A673 (cell line): Measurements from ENCODE around the gene CFL2.

ENCODE experiments used
- EZH2 ChIP-seq: fragments of 200-600 bp; sonication (generic); IDR thresholded peaks from 2 replicates; pipeline ENCODE4 v1.6.1; 2017; ENCODE audit warnings: borderline replicate concordance, low read depth, mild to moderate bottlenecking, mixed read lengths, antibody characterized with exemption, low read length; ENCODE audit not compliant: poor library complexity, severe bottlenecking
- TF ChIP-seq, protein P1 (sequence below): fragments of 300-800, 200-600 bp; sonication (generic); conservative IDR thresholded peaks from 2 replicates; pipeline ENCODE4 v1.5.1; 2017; ENCODE audit warnings: low read depth, mild to moderate bottlenecking, antibody characterized with exemption, low read length, moderate library complexity, mixed read lengths

DNA sequence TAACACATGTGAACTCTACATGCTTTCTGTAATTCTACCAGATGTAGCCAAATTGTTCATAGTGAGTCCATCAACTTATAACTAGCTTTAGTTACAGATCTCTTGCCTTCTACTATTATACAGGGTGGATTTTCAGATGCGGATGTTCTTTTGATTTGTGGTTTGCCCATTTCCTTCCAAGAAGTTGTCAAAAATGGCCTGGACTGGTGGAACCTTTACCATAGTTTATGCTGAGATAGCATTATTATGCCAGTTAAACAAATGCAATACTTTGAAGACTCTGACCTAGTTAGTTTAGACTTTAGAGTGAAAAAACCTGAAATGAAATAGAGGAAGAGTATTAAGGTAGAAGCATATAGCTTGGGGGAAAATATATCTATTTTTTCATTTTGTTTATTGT is 27.4 kb upstream of the CFL2 start:
- TF ChIP-seq, protein P1, sequence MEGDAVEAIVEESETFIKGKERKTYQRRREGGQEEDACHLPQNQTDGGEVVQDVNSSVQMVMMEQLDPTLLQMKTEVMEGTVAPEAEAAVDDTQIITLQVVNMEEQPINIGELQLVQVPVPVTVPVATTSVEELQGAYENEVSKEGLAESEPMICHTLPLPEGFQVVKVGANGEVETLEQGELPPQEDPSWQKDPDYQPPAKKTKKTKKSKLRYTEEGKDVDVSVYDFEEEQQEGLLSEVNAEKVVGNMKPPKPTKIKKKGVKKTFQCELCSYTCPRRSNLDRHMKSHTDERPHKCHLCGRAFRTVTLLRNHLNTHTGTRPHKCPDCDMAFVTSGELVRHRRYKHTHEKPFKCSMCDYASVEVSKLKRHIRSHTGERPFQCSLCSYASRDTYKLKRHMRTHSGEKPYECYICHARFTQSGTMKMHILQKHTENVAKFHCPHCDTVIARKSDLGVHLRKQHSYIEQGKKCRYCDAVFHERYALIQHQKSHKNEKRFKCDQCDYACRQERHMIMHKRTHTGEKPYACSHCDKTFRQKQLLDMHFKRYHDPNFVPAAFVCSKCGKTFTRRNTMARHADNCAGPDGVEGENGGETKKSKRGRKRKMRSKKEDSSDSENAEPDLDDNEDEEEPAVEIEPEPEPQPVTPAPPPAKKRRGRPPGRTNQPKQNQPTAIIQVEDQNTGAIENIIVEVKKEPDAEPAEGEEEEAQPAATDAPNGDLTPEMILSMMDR, result no peak
- no peak for TF ChIP-seq EZH2
